ENCODE results near the gene ASB1. TPM values are rescaled to one million over a fixed set of nuclear protein-coding genes. Genes with fewer than 3 reads are reported as not detected.

The ASB1 gene
- total and polyA plus RNA-seq, 2 of the 13 experiments (the other 11 are each of a cell fraction or from before 2014, with no cell fraction given), result 48.6 to 49.2 TPM

DNA sequence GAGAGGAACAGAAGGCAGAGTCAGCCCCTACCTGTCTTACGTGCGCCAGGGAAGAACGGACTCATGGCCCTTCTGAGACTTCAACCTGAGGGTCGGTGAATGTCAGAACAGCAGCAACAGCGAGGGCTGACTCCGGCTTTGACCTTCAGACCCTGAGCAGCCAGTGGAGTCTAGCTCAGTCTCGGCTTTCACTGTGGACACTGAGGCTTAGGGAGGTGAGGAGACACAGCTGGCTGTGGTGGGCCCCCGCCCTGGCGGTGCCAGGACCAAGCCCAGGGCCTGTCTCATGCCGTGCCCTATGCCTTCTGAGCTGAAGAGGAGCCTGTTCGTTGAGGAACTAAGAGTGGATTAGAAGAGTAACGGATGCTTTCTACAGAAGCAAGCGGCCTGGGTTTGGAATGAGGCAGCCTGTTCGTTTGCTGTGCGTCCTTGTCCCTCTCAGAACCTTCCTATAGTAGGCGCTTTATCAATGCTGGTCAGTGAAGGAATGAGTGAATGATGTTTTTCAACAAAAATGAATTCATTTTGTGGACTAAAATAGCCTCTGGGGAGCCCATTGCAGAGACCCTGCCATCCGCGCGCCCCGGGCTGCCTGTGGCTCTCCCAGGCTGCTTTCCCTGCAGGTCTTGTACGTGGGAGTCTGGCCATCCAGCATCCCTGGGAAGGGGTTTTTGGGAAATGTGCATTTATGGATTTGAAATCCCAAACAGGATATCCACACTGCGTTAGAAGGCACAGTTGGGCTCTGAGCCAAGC, 38.9 kb downstream of the ASB1 start (continued):
- TF ChIP-seq, protein P1, sequence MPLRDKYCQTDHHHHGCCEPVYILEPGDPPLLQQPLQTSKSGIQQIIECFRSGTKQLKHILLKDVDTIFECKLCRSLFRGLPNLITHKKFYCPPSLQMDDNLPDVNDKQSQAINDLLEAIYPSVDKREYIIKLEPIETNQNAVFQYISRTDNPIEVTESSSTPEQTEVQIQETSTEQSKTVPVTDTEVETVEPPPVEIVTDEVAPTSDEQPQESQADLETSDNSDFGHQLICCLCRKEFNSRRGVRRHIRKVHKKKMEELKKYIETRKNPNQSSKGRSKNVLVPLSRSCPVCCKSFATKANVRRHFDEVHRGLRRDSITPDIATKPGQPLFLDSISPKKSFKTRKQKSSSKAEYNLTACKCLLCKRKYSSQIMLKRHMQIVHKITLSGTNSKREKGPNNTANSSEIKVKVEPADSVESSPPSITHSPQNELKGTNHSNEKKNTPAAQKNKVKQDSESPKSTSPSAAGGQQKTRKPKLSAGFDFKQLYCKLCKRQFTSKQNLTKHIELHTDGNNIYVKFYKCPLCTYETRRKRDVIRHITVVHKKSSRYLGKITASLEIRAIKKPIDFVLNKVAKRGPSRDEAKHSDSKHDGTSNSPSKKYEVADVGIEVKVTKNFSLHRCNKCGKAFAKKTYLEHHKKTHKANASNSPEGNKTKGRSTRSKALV (CRISPR knock-in tag; IDR thresholded peaks at IDR 0.05), result no peak
- TF ChIP-seq SALL1 (CRISPR knock-in tag; IDR thresholded peaks at IDR 0.05) (peak; percentile 25; the same call in 1 of the 2 replicates), NFE2 (CRISPR knock-in tag; IDR thresholded peaks at IDR 0.05) (no peak), BORCS8-MEF2B (CRISPR knock-in tag; IDR thresholded peaks at IDR 0.05) (peak; percentile 31; the same call in 1 of the 2 replicates), TARDBP (CRISPR knock-in tag; IDR thresholded peaks at IDR 0.05) (0 out of 2 replicates have a peak, but pooled peaks have one; percentile 15), ATRX (CRISPR knock-in tag; IDR thresholded peaks at IDR 0.05; ENCODE audit: borderline replicate concordance) (no peak)

DNA sequence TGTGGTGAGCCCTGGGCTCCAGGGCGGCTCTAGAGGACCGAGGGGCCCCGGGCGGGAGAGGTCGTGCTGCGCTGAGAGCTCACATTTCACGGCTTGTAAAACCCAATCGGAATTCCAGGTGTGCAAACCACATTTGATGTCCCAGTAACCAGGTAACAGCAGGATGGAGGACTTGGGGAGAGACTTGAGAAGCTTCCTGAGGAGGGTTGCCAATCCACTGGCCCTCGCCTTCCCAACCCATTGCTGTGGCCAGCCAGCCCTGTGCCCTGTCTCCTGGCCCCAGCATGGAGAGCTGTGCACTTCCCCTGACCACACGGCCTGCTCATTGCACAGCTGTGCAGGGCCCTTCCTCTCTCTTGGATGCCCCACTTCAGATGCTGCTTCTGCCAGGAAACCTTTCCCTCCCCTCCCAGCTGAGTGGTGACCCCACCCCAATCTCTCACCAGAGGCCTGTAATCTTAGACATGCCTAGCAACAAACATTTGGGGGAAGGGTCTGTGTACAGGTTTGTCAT, 39.6 kb downstream of the ASB1 start:
- Histone ChIP-seq H3K79me2 (ENCODE audit: insufficient read depth, low read length) (no peaks in the 10 kb centered on the region), H3K4me1 (ENCODE audit: insufficient read depth, low read length) (peaks cover 26% of the 10 kb centered on the region), H2AFZ (ENCODE audit: low read length) (no peak overlapping the region), H4K20me1 (ENCODE audit: insufficient read depth, low read length) (no peaks in the 10 kb centered on the region), H3K27me3 (ENCODE audit: control insufficient read depth in 1 of 2, insufficient read depth in 2 of 2, low read length in 2 of 2) (no peaks in the 10 kb centered on the region), H3K27ac (ENCODE audit: extremely low read length, insufficient read depth, low read length) (no peak overlapping the region), H3K36me3 (replicated peaks in 1 of 2; ENCODE audit: control insufficient read depth in 1 of 2, insufficient read depth in 2 of 2, low read length in 2 of 2) (no peaks in the 10 kb centered on the region), H3K9ac (ENCODE audit: insufficient read depth, low read depth, low read length) (no peak overlapping the region), H3K9me3 (ENCODE audit: low read length) (no peaks in the 10 kb centered on the region), H3K4me2 (ENCODE audit: low read depth, low read length) (no peak overlapping the region), H3K4me3 (replicated peaks in 1 of 3; ENCODE audit: insufficient read depth in 1 of 3, low read depth in 2 of 3, low read length in 3 of 3) (no peak overlapping the region)
- POLR2A ChIA-PET, result no interaction called here
- FAIRE-seq (no peak), ATAC-seq (no peak), DNase-seq (ENCODE audit: low spot score) (no peak)
- BruUV-seq (replicated peaks), result no TSS peak
- intact Hi-C loops (cut with micrococcal nuclease; ENCODE audit: unreplicated experiment), result loop anchor here (5.0 kb wide), 1 partner anchor 96 kb away; no protein-coding TSS in a partner anchor
- WGBS (ENCODE audit: low lambda C conversion rate), result 95% methylated on average over 10 of the region's 10 CpGs
- in situ Hi-C loops (cut with HindIII; ENCODE audit: extremely low pct_ligation_motif_present, low pct_unique_long_range_greater_than_20kb), result no loop called here
- TF ChIP-seq ZNF510 (CRISPR knock-in tag; IDR thresholded peaks at IDR 0.05; ENCODE audit: low read depth) (no peak), SIX1 (CRISPR knock-in tag; IDR thresholded peaks at IDR 0.05; ENCODE audit: borderline replicate concordance) (no peak), SMYD3 (CRISPR knock-in tag; IDR thresholded peaks at IDR 0.05) (no peak), TP53 (CRISPR knock-in tag; conservative IDR thresholded peaks at IDR 0.05) (no peak), HDAC1 (CRISPR knock-in tag; IDR thresholded peaks at IDR 0.05) (no peak), HNRNPLL (IDR thresholded peaks at IDR 0.05; ENCODE audit: low read depth, low read length, poor library complexity, severe bottlenecking) (peak; percentile 2), SP140L (CRISPR knock-in tag; IDR thresholded peaks at IDR 0.05; ENCODE audit: borderline replicate concordance) (no peak)
- CTCF ChIA-PET (ENCODE audit: low intra/inter-chr PET ratio, low total read pairs), result no interaction called here

Data from HepG2 (cell line).